HG03280 (cell line): ENCODE measurements around the gene PPIL3.
"Not testable (repeated sequence)": the region's sequence is repeated elsewhere in the genome, so short reads cannot be mapped to it uniquely, and the experiment has no call there.

Experiments
- ATAC-seq: cut with Tn5 transposase; IDR thresholded peaks from one replicate; pipeline ENCODE4 v1.9.1; 2021; ENCODE audit warnings: mild to moderate bottlenecking, moderate library complexity; ENCODE audit not compliant: unreplicated experiment

PPIL3 gene

GRCh38 chr2:200888704-200889625 lies at the start of gene PPIL3, which contains the start of gene NIF3L1:
Gene PPIL3, minus strand, starts transcription at chr2:200889077. Its CDS starts 1,462 bp downstream, at chr2:200887615.
Gene NIF3L1, plus strand, starts transcription at chr2:200889371. Its CDS starts 2,573 bp downstream, at chr2:200891944.
- peak; percentile 90 for ATAC-seq

- no peak for ATAC-seq
Measured at GRCh38 chr2:200930947-200931626, 42.2 kb upstream of the PPIL3 start.

- ATAC-seq, result no peak
Measured at GRCh38 chr2:200929334-200930249, 40.7 kb upstream of the PPIL3 start.

- ATAC-seq, result no peak
Measured at GRCh38 chr2:200922439-200922838, 33.6 kb upstream of the PPIL3 start.

- no peak for ATAC-seq
Measured at GRCh38 chr2:200913654-200914053, 24.8 kb upstream of the PPIL3 start.

GRCh38 chr2:200909958-200910357 lies 21.1 kb upstream of the PPIL3 start:
- no peak for ATAC-seq

- ATAC-seq, result no peak
Measured at GRCh38 chr2:200905618-200906296, 16.9 kb upstream of the PPIL3 start.

- ATAC-seq, result peak; percentile 100
Measured at GRCh38 chr2:200901459-200902072, 12.7 kb upstream of the PPIL3 start.

GRCh38 chr2:200899482-200899881 lies 10.6 kb upstream of the PPIL3 start:
- no peak for ATAC-seq

GRCh38 chr2:200881715-200882249 lies 7.1 kb downstream of the PPIL3 start:
- not testable (repeated sequence) for ATAC-seq

- no peak for ATAC-seq
Measured at GRCh38 chr2:200878289-200878880, 10.5 kb downstream of the PPIL3 start.

GRCh38 chr2:200877443-200877842 lies 11.4 kb downstream of the PPIL3 start:
- ATAC-seq, result no peak

GRCh38 chr2:200873560-200873959 lies 15.3 kb downstream of the PPIL3 start:
- no peak for ATAC-seq

GRCh38 chr2:200871151-200871550 lies 17.7 kb downstream of the PPIL3 start:
- no peak for ATAC-seq

GRCh38 chr2:200869014-200869413 lies 19.9 kb downstream of the PPIL3 start:
- no peak for ATAC-seq

GRCh38 chr2:200864176-200865034 lies 24.5 kb downstream of the PPIL3 start, which contains the start of gene CLK1:
Gene CLK1, minus strand, starts transcription at chr2:200864658. Its CDS starts 2,796 bp downstream, at chr2:200861862.
- ATAC-seq, result peak; percentile 86

GRCh38 chr2:200863782-200864175 lies 25.1 kb downstream of the PPIL3 start:
- ATAC-seq, result no peak

- ATAC-seq, result peak; percentile 23
Measured at GRCh38 chr2:200862532-200863000, 26.3 kb downstream of the PPIL3 start.
